ENCODE results near the gene TSSK1B. TPM values are rescaled to one million over a fixed set of nuclear protein-coding genes. Genes with fewer than 3 reads are reported as not detected.
"Not testable (repeated sequence)": the region's sequence is repeated elsewhere in the genome, so short reads cannot be mapped to it uniquely, and the experiment has no call there.

Gene TSSK1B
- total and polyA plus RNA-seq, 2 of the 4 experiments (the other 2 are of a cell fraction) = 0.03 to 0.18 TPM

GRCh38 chr5:113457106-113457505, 22.3 kb upstream of the TSSK1B start:
- H2BK15ac ChIP-seq (ENCODE audit: low read depth, low read length); H2BK5ac ChIP-seq (ENCODE audit: low read depth, low read length, poor library complexity, severe bottlenecking); H3K9me3 ChIP-seq (ENCODE audit: control insufficient read depth, insufficient read depth, low read length); BruUV-seq (replicated peaks); H3K9me1 ChIP-seq (ENCODE audit: insufficient read depth, low read length); ATAC-seq (ENCODE audit: low read depth); H4K5ac ChIP-seq (ENCODE audit: low read depth, low read length); H2AFZ ChIP-seq (replicated peaks; ENCODE audit: low read length, poor library complexity); H2AK5ac ChIP-seq (ENCODE audit: low read depth, low read length); H3K27ac ChIP-seq (ENCODE audit: insufficient read depth, low read length); in situ Hi-C loops (cut with MboI; ENCODE audit: low sequenced_read_pairs); H3K56ac ChIP-seq (ENCODE audit: extremely low read depth, insufficient read depth, low read length); POLR2A ChIA-PET (ENCODE audit: unreplicated experiment); H3K36me3 ChIP-seq (ENCODE audit: control insufficient read depth, insufficient read depth, low read length); H4K8ac ChIP-seq (ENCODE audit: low read depth in 2 of 2, low read length in 2 of 2); CTCF ChIA-PET; H3K79me1 ChIP-seq (ENCODE audit: low read depth in 1 of 2, low read length in 2 of 2); H3K4ac ChIP-seq (ENCODE audit: low read depth, low read length); H4K91ac ChIP-seq (ENCODE audit: insufficient read depth, low read depth, low read length); H2BK120ac ChIP-seq (ENCODE audit: low read depth, low read length); H3K23ac ChIP-seq (ENCODE audit: low read depth, low read length); H3K18ac ChIP-seq (ENCODE audit: low read depth, low read length); H3K4me3 ChIP-seq (ENCODE audit: insufficient read depth, low read depth, low read length); H4K20me1 ChIP-seq (ENCODE audit: insufficient read depth, low read length); DNase-seq; H3K14ac ChIP-seq (replicated peaks; ENCODE audit: low read depth, low read length); H3K9ac ChIP-seq (ENCODE audit: low read depth, low read length); intact Hi-C loops (cut with micrococcal nuclease); dilution Hi-C loops (cut with HindIII; ENCODE audit: low sequenced_read_pairs, unreplicated experiment); H2BK20ac ChIP-seq (ENCODE audit: low read depth, low read length); H3K27me3 ChIP-seq (ENCODE audit: control insufficient read depth, insufficient read depth, low read length); H2AK9ac ChIP-seq (replicated peaks; ENCODE audit: low read depth, low read length, poor library complexity); H3K4me2 ChIP-seq (ENCODE audit: low read depth, low read length); H3K4me1 ChIP-seq (ENCODE audit: control insufficient read depth, insufficient read depth, low read length): not testable (repeated sequence)
- 100% methylated on average over 2 of the region's 21 CpGs; no CpG with 5 or more reads in 1 of the 2 experiments for whole genome bisulfite sequencing, 2 experiments (ENCODE audit: extremely low coverage in 2 of 2, insufficient read length in 1 of 2)
